GM13977 (cell line): ENCODE data around the gene RNF223.

Experiments
- DNase-seq: peaks from one replicate; pipeline ENCODE4 v3.0.0; 2012; ENCODE audit warnings: low spot score
- in situ Hi-C: fragments of 300-500 bp; cut with MboI; formaldehyde crosslinking; loops from one replicate; pipeline ENCODE4 v1.12.0; 2022; ENCODE audit warnings: low sequenced_read_pairs, low pct_unique_long_range_greater_than_20kb, mixed read lengths, inconsistent platforms; ENCODE audit not compliant: unreplicated experiment
- TF ChIP-seq, protein P1 (sequence below): IDR thresholded peaks from 2 replicates; pipeline ENCODE4 v1.5.1; 2012; ENCODE audit warnings: mild to moderate bottlenecking, control low read depth; ENCODE audit not compliant: insufficient read depth; ENCODE audit errors: extremely low read depth, missing control alignments

Gene RNF223

DNA sequence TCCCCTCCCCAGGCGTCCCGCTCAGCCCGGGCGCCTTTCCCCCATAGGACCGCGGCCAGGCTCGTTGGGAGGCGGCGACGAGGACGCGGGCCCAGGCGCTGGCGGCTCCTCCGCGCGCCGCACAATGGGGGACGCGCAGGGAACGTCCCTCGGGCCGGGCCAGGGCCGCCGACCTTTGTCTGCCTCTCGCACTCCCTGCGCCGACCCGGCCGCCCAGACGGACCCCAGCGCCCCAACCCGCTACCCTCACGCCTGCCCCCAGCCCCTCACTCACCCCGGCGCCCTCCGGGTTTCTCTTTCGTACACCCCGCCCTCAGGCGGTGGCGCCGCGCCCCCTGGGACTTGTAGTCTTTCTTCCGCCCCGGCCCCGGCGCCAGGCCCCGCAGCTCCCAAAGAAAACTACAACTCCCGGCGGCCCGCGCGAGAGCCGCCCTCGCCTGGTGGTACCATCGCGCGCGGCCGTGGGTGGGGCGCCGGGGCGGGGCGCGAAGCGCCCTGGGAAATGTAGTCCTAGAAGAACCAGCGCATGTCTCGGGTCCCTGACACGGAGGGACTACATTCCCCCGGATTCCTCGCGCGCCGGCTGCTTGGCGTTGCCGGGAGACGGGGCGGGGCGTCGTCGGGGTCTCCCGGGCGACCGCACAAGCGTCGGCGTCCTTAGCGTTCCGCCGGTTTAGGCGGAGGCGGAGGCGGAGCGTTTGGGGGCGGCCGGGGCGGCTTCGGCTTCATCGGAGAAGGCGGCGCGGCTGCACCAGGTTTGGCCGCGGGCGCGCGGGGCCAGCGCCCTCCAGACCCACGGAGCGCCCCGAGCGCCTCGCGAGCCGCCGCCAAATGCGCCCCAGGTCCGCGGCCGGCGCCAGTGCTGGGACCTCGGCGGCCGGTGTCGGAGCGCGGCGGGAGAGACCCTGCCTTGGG lies 41.9 kb upstream of the RNF223 start, which contains the start of gene C1orf159:
Gene C1orf159 (minus strand): TSS at position 304 of the 915 bp plus-strand sequence. CDS start 24,546 bp downstream, outside the sequence.
- peak; percentile 100 for DNase-seq
- TF ChIP-seq, protein P1, sequence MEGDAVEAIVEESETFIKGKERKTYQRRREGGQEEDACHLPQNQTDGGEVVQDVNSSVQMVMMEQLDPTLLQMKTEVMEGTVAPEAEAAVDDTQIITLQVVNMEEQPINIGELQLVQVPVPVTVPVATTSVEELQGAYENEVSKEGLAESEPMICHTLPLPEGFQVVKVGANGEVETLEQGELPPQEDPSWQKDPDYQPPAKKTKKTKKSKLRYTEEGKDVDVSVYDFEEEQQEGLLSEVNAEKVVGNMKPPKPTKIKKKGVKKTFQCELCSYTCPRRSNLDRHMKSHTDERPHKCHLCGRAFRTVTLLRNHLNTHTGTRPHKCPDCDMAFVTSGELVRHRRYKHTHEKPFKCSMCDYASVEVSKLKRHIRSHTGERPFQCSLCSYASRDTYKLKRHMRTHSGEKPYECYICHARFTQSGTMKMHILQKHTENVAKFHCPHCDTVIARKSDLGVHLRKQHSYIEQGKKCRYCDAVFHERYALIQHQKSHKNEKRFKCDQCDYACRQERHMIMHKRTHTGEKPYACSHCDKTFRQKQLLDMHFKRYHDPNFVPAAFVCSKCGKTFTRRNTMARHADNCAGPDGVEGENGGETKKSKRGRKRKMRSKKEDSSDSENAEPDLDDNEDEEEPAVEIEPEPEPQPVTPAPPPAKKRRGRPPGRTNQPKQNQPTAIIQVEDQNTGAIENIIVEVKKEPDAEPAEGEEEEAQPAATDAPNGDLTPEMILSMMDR, result no peak
- in situ Hi-C loops, result no loop called here

DNA sequence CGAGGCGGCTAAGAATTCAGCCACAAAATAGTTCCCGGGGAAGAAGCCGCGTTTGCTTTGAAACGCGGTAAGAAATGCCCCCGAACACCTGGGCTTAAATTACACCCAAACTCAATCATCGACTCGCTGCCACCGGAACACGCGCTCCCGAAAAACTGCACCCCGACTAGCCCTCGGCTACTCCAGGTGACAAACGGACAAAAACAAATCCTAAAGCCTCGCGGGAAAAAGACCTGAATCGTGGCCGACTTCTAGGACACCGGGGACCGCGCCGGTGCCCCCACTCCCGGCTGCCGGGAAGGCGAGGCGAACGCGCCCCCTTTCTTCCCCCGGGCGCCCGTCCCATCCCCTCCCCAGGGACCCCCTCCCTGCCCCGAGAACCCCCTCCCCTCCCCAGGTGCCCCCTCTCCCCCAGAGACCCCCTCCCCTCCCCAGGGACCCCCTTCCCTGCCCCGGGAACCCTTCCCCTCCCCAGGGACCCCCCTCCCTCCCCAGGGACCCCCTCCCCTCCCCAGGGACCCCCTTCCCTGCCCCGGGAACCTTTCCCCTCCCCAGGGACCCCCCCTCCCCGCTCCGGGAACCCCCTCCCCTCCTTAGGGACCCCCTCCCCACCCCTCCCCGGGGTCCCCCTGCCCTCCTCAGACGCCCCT lies 41.2 kb upstream of the RNF223 start:
- DNase-seq, result no peak
- TF ChIP-seq, protein P1, result no peak
- in situ Hi-C loops, result no loop called here

DNA sequence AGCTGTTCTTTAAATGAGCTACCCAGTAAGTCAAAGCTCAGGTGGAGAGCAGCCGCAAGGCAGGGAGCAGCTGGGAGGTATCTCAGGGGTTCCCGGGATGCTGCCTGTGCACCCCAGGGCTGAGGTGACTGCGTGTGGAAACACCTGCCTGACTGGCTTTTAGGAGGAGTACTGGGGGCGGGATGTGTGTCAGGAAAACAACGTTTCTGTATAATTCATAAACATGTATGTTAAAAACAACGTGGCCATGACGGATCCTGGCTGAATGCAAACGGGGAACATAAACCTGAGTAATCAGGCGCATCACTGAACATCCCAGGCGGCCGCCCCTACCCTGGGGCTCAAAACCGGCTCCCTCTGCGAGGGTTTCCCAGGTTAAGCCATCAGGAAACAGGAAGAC lies 40.3 kb upstream of the RNF223 start:
- TF ChIP-seq, protein P1, result no peak
- no peak for DNase-seq
- in situ Hi-C loops, result no loop called here

DNA sequence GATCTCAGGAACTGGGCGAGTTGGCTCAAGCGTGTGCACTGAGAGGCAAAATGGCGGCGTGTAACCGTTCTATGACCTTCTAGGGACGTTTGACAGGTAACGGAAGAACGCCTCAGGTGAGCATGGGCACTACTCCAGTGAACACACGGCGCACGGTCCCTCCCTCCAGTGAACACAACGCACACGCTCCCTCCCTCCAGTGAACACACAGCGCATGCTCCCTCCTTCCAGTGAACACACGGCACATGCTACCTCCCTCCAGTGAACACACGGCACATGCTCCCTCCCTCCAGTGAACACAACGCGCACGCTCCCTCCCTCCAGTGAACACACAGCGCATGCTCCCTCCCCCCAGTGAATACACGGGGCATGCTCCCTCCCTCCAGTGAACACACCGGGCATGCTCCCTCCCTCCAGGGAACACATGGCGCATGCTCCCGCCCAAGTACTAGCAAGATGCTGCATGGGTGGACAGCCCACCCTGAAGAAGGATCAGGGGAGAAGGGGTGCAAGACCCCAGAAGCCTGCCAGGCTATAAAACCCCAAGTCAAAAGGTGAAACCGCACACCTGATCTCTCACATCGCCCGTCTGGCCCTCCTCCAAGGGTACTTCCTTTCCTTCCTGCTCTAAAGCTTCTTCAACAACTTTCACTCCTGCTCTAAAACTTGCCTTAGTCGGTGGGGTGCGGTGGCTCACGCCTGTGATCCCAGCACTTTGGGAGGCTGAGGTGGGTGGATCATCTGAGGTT lies 38.3 kb upstream of the RNF223 start:
- no peak for DNase-seq
- in situ Hi-C loops, result no loop called here
- TF ChIP-seq, protein P1, result no peak

DNA sequence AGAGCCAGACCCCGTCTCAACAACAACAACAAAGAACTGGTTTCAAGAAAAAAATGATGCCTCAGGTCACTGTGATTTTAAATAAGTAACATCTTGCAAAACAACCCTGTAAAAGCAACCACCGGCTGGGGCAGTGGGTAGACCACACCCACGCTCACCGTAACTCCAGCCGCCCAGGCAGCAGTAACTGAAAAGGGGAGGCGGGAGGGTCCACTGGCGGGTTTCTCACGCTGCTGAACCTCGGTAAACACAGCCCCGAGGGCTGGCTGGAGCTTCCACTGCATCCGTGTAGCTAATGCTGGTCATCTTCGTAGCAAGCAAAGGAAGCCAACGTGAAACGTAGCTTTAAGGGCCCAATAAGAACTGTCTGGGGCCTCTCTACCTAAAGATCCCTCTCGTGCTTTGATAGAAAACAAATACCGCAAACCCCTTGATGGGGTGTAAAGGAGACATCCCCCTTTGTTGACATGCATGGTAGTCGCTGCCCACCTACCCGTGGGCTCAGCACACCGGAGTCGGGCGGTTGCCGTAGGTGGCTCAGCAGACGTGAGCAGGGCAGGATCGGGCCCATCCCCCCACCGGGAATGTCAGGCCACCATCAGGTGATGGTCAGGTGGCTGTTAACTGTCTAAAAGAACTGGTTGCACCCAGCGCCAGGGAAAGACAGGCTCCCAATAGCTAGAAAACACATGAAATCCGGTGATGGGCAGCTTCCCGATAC lies 37.6 kb upstream of the RNF223 start:
- no peak for DNase-seq
- TF ChIP-seq, protein P1, result no peak

DNA sequence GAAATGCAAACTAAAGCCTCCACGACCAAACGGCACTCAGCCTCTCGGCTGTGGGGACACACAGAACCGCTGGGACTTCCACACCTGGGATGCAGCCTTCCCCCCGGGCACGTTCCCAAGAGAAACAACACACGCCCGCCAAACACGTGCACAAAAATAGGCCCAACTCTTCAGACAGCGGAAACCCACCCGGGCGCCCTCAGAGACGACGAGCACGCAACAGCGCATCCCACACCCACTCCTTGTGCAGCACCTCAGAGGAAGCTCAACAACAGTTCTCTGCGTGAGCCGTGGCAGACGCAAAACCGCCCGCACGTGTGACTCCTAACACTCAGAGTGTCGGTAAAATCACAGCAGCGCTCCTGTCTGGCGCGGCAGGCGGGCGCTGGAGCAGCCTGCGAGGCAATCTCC lies 36.5 kb upstream of the RNF223 start:
- TF ChIP-seq, protein P1, result no peak
- DNase-seq, result no peak
- in situ Hi-C loops, result no loop called here

More for the DNA sequence above, 37.6 kb upstream of the RNF223 start:
- in situ Hi-C loops, result no loop called here
